B cell (primary cell): ENCODE results near the gene PRKAB1.

Experiments
- EZH2 ChIP-seq: IDR thresholded peaks from 2 replicates; pipeline ENCODE4 v1.6.1; 2012; ENCODE audit warnings: borderline replicate concordance, low read depth, mild to moderate bottlenecking, moderate library complexity, low read length; ENCODE audit not compliant: insufficient read depth, poor library complexity, severe bottlenecking
- TF ChIP-seq, protein P1 (sequence below): fragments of 200-600 bp; IDR thresholded peaks from one replicate; pipeline ENCODE4 v1.8.0; 2022; ENCODE audit warnings: antibody characterized with exemption, mild to moderate bottlenecking

DNA sequence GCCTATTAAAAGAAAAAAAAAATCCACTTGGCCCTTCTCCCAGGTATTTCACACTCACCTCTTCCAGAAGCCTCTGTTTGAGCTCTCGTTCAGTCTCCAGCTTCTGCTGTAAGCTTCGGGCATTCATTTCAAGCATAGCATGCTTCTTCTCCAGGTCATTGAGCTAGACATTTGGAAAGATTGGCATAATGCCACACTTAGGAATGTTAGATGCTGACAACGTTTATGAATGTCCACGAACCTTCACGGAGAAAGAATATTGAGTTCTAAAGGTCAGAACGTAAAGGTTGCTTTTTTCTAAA, 60.5 kb downstream of the PRKAB1 start:
- TF ChIP-seq, protein P1, sequence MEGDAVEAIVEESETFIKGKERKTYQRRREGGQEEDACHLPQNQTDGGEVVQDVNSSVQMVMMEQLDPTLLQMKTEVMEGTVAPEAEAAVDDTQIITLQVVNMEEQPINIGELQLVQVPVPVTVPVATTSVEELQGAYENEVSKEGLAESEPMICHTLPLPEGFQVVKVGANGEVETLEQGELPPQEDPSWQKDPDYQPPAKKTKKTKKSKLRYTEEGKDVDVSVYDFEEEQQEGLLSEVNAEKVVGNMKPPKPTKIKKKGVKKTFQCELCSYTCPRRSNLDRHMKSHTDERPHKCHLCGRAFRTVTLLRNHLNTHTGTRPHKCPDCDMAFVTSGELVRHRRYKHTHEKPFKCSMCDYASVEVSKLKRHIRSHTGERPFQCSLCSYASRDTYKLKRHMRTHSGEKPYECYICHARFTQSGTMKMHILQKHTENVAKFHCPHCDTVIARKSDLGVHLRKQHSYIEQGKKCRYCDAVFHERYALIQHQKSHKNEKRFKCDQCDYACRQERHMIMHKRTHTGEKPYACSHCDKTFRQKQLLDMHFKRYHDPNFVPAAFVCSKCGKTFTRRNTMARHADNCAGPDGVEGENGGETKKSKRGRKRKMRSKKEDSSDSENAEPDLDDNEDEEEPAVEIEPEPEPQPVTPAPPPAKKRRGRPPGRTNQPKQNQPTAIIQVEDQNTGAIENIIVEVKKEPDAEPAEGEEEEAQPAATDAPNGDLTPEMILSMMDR, result no peak
- TF ChIP-seq EZH2, result no peak
